HG02840 (cell line): ENCODE measurements around the gene CEL.

ENCODE experiments used
- ATAC-seq: cut with Tn5 transposase; IDR thresholded peaks from one replicate; pipeline ENCODE4 v1.9.1; 2021; ENCODE audit warnings: mild to moderate bottlenecking, moderate library complexity, moderate number of reproducible peaks; ENCODE audit not compliant: unreplicated experiment, low FRiP score

The CEL gene

GRCh38 chr9:133101356-133102189 lies 39.8 kb downstream of the CEL start:
- no peak for ATAC-seq

- ATAC-seq: no peak
Measured at GRCh38 chr9:133102190-133103021, 40.6 kb downstream of the CEL start.

GRCh38 chr9:133103183-133103986 lies 41.6 kb downstream of the CEL start:
- no peak for ATAC-seq

GRCh38 chr9:133103987-133104505 lies 42.3 kb downstream of the CEL start:
- no peak for ATAC-seq

GRCh38 chr9:133104718-133105460 lies 43.1 kb downstream of the CEL start:
- ATAC-seq: no peak

- no peak for ATAC-seq
Measured at GRCh38 chr9:133105461-133105770, 43.6 kb downstream of the CEL start.

- no peak for ATAC-seq
Measured at GRCh38 chr9:133106511-133107244, 44.9 kb downstream of the CEL start.

- ATAC-seq: no peak
Measured at GRCh38 chr9:133107245-133107722, 45.5 kb downstream of the CEL start.

GRCh38 chr9:133107961-133108793 lies 46.4 kb downstream of the CEL start:
- no peak for ATAC-seq

GRCh38 chr9:133108794-133109641 lies 47.2 kb downstream of the CEL start:
- ATAC-seq: no peak

- ATAC-seq: no peak
Measured at GRCh38 chr9:133109931-133110650, 48.3 kb downstream of the CEL start.

GRCh38 chr9:133111808-133112662 lies 50.3 kb downstream of the CEL start:
- ATAC-seq: no peak

- ATAC-seq: no peak
Measured at GRCh38 chr9:133112663-133113026, 50.9 kb downstream of the CEL start.

- no peak for ATAC-seq
Measured at GRCh38 chr9:133113163-133113948, 51.6 kb downstream of the CEL start.
